Immature natural killer cell (primary cell): ENCODE results near the gene SREBF1. TPM values are rescaled to one million over a fixed set of nuclear protein-coding genes. Genes with fewer than 3 reads are reported as not detected.

Experiments
- polyA plus RNA-seq, 3 donors: library from polyadenylated mRNA; unstranded; fragments of 300-500 nt; fragmentation: Illumina TruSeq; gene quantifications; one replicate each; pipeline ENCODE4 v1.2.3, GENCODE V29; 2021

SREBF1 gene
- polyA plus RNA-seq, 3 donors from 2014 or later = 2.9 to 13.4 (median 4.4) TPM

Other genes with a start within 250 kb of the SREBF1 start
- gene PEMT, start 245.3 kb downstream of the SREBF1 start, polyA plus RNA-seq = 10 to 100 TPM; 18.0 to 41.6 (median 31.4) TPM
- 1 to 10 TPM; 1.5 to 6.2 (median 2.0) TPM for gene RAI1, start 155.5 kb downstream of the SREBF1 start, polyA plus RNA-seq
- 1 to 10 TPM; 1.9 to 6.1 (median 4.2) TPM for gene TOM1L2, start 135.4 kb upstream of the SREBF1 start, polyA plus RNA-seq
- 1 to 10 TPM in 1 of 3 donors, under 1 TPM in 1, not detected in 1; 0.52 to 2.1 TPM for gene DRC3, start 135.9 kb upstream of the SREBF1 start, polyA plus RNA-seq
- 10 to 100 TPM; 14.6 to 24.9 (median 21.3) TPM for gene ATPAF2, start 202.2 kb upstream of the SREBF1 start, polyA plus RNA-seq
- 1 to 10 TPM; 4.3 to 7.4 (median 5.0) TPM for gene GID4, start 202.4 kb upstream of the SREBF1 start, polyA plus RNA-seq